NCI-H1092 treated with DMSO at 0.1 percent for 48 hours (cell line): ENCODE measurements around the gene STAG1.
"Not testable (repeated sequence)": the region's sequence is repeated elsewhere in the genome, so short reads cannot be mapped to it uniquely, and the experiment has no call there.

Experiments
- DNase-seq: peaks from one replicate; lab custom pipeline; 2025; lab: John Stamatoyannopoulos, UW

The STAG1 gene

GRCh38 chr3:136745916-136746315 lies 6.3 kb downstream of the STAG1 start:
- DNase-seq: no peak

GRCh38 chr3:136741063-136741462 lies 11.1 kb downstream of the STAG1 start:
- DNase-seq: no peak

GRCh38 chr3:136740351-136740958 lies 11.7 kb downstream of the STAG1 start:
- no peak for DNase-seq

GRCh38 chr3:136736950-136737349 lies 15.2 kb downstream of the STAG1 start:
- not testable (repeated sequence) for DNase-seq

GRCh38 chr3:136735103-136735502 lies 17.1 kb downstream of the STAG1 start:
- no peak for DNase-seq

GRCh38 chr3:136734382-136735070 lies 17.7 kb downstream of the STAG1 start:
- no peak for DNase-seq

- DNase-seq: no peak
These were observed 18.8 kb downstream of the STAG1 start for GRCh38 chr3:136733317-136733833.

- no peak for DNase-seq
These were observed 20.8 kb downstream of the STAG1 start for GRCh38 chr3:136731274-136731884.

- DNase-seq: no peak
These were observed 21.4 kb downstream of the STAG1 start for GRCh38 chr3:136730595-136731273.

- DNase-seq: no peak
These were observed 23.3 kb downstream of the STAG1 start for GRCh38 chr3:136728918-136729317.

GRCh38 chr3:136728473-136728872 lies 23.7 kb downstream of the STAG1 start:
- DNase-seq: no peak

GRCh38 chr3:136725468-136725867 lies 26.7 kb downstream of the STAG1 start:
- DNase-seq: no peak

GRCh38 chr3:136722916-136723315 lies 29.3 kb downstream of the STAG1 start:
- not testable (repeated sequence) for DNase-seq

- not testable (repeated sequence) for DNase-seq
These were observed 29.8 kb downstream of the STAG1 start for GRCh38 chr3:136722399-136722798.

GRCh38 chr3:136720091-136720490 lies 32.1 kb downstream of the STAG1 start:
- no peak for DNase-seq

- no peak for DNase-seq
These were observed 35.5 kb downstream of the STAG1 start for GRCh38 chr3:136716629-136717028.

- no peak for DNase-seq
These were observed 38.2 kb downstream of the STAG1 start for GRCh38 chr3:136714020-136714419.

- DNase-seq: no peak
These were observed 39.2 kb downstream of the STAG1 start for GRCh38 chr3:136712941-136713340.

GRCh38 chr3:136711888-136712287 lies 40.3 kb downstream of the STAG1 start:
- not testable (repeated sequence) for DNase-seq

GRCh38 chr3:136711277-136711676 lies 40.9 kb downstream of the STAG1 start:
- no peak for DNase-seq

GRCh38 chr3:136709775-136710174 lies 42.4 kb downstream of the STAG1 start:
- DNase-seq: not testable (repeated sequence)

- no peak for DNase-seq
These were observed 43.7 kb downstream of the STAG1 start for GRCh38 chr3:136708333-136708985.
